ENCODE results near the gene IFTAP. TPM values are rescaled to one million over a fixed set of nuclear protein-coding genes. Genes with fewer than 3 reads are reported as not detected.

Gene IFTAP, protein sequence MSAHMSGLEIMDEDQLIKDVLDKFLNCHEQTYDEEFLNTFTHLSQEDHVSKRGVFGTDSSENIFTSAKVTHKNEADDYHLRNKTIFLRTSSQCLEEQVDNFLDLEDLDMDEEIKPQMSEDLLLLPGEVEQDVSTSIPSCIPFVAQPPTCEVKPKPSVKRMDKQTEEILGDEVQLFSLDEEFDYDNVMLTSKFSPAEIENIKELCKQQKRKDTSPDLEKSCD
- total RNA-seq, result 19.8 and 29.6 TPM in 2 replicates

DNA sequence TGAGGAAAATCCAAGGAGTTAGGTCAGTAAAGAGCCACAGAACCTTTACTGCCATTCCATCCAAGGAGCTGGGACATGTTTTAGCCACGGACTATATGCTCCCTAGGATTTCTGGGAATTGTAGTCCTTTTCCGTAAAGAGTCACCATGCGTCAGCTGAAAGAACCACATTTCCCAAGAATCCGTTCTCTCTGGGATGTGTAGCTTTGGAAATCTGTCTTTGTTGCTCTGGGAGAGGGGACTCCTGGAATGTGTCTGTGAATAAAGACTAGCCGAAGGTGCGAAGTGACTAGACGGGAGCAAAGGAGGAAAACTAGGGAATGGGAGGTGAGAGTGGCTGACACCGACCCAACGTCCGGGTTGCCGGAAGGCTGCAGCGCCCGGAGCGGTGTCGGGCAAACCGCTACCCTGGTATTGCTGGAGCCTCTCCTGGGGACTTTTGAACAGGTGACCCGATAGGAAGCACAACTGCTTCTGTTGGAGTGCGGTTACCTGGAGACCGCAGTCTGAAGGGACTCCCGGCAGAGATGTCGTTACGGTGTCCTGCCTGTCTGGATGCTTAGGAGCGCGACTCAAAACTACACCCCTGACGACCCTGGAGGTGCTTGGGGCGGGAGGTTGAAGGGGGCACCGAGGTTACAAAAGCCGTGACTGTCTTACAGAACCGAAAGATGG, at the start of gene IFTAP:
Gene IFTAP, plus strand, starts transcription at position 187 of the 674 bp plus-strand sequence. CDS start 15,602 bp downstream, outside the sequence.

DNA sequence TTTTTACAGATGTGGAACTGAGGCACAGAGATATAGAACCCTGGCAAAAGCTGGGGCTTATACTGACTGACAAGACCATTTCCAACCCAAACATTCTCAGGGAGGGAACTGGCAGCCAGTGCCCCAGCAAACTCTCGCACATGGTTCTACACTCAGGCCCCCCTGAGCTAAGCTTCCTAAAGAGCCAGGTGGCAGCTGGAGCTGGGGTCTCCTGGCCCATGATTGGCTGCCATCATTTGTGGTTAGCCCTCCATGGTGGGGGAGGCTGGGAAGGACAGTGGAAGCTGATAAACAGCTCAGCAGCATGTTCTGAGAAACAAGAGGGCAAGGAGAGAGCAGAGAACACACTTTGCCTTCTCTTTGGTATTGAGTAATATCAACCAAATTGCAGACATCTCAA, 26.6 kb upstream of the IFTAP start, which contains the start of gene RAG1:
Gene RAG1, plus strand, starts transcription at position 314 of the 400 bp plus-strand sequence. CDS start 5,298 bp downstream, outside the sequence.

DNA sequence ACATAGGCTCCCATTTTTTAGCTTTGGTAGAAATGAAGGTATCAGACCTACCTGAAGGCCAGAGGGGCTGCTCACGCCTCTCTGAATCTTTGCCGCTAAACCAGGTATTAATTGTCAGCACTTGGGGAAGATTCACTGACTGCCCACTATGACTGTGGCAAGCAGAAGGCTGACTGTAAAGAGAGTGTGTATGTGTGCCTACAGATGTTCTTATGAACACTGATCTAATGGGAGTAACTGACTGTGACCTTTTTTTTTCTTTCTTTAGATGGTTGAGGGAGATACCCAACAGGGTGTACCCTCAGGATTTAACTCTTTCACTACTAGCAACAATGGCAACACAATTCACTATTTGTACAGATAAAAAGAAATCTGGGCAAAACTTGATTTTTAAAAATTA, 3.7 kb downstream of the IFTAP start, which contains the start of gene RAG2:
Gene RAG2, minus strand, starts transcription at position 186 of the 400 bp plus-strand sequence. CDS start 4,068 bp downstream, outside the sequence.

Other genes with a start within 250 kb of the IFTAP start
- 10.6 and 10.7 TPM in 2 replicates for gene TRAF6, start 84.2 kb upstream of the IFTAP start, total RNA-seq
- 1.7 and 1.8 TPM in 2 replicates for gene RAG1, start 26.5 kb upstream of the IFTAP start, total RNA-seq
- gene RAG2, start 3.7 kb downstream of the IFTAP start, total RNA-seq, result not detected in 2 replicates